DND-41 (cell line): ENCODE data around the gene DNAH8.

Experiments used
- ATAC-seq: fragments of 200-7000 bp; cut with Tn5 transposase; 3 replicates; pipeline ENCODE4 v1.9.1; 2021; ENCODE audit warnings: low read depth; ENCODE audit not compliant: insufficient read depth
- DNase-seq: peaks from one replicate; pipeline ENCODE4 v3.0.0-alpha.2; 2020
- H2AFZ ChIP-seq: 2 replicates; pipeline ENCODE4 v1.6.0; 2012; ENCODE audit warnings: low read depth, low read length
- H3K27ac ChIP-seq: 2 replicates; pipeline ENCODE4 v1.5.1; 2012; ENCODE audit warnings: low read length, inconsistent platforms
- H3K27me3 ChIP-seq: fragments of 200-600 bp; sonication (generic); 2 replicates; pipeline ENCODE4 v1.6.0; 2012; ENCODE audit warnings: low read length, mild to moderate bottlenecking, inconsistent platforms; ENCODE audit not compliant: insufficient read depth, poor library complexity
- H3K36me3 ChIP-seq: 2 replicates; pipeline ENCODE4 v1.5.1; 2012; ENCODE audit warnings: low read length, inconsistent platforms; ENCODE audit not compliant: insufficient read depth
- H3K4me1 ChIP-seq: 2 replicates; pipeline ENCODE4 v1.5.1; 2012; ENCODE audit warnings: mild to moderate bottlenecking, low read length; ENCODE audit not compliant: insufficient read depth
- H3K4me2 ChIP-seq: 2 replicates; pipeline ENCODE4 v1.6.0; 2012; ENCODE audit warnings: mild to moderate bottlenecking, moderate library complexity, low read length, inconsistent platforms; ENCODE audit not compliant: insufficient read depth
- H3K4me3 ChIP-seq, 2 experiments: fragments of 200-600 bp in 1 of 2; shearing (Covaris generic) in 1 of 2; 2 replicates each; pipeline ENCODE4 v1.5.1; 2012 to 2016; ENCODE audit warnings: inconsistent platforms in 2 of 2, low read length in 2 of 2, mild to moderate bottlenecking in 2 of 2, low read depth in 1 of 2, moderate library complexity in 1 of 2
- H3K79me2 ChIP-seq: 2 replicates; pipeline ENCODE4 v1.6.0; 2012; ENCODE audit warnings: low read length, inconsistent platforms; ENCODE audit not compliant: insufficient read depth
- H3K9ac ChIP-seq: 2 replicates; pipeline ENCODE4 v1.6.0; 2012; ENCODE audit warnings: low read depth, mild to moderate bottlenecking, inconsistent platforms, low read length, moderate library complexity
- H3K9me3 ChIP-seq: 2 replicates; pipeline ENCODE4 v1.5.1; 2012; ENCODE audit warnings: low read length, moderate library complexity, mild to moderate bottlenecking, inconsistent platforms; ENCODE audit not compliant: insufficient read depth, severe bottlenecking
- H4K20me1 ChIP-seq: 2 replicates; pipeline ENCODE4 v1.6.0; 2012; ENCODE audit warnings: low read length; ENCODE audit not compliant: insufficient read depth
- EZH2 ChIP-seq: IDR thresholded peaks from 3 replicates; pipeline ENCODE4 v1.6.1; 2012; ENCODE audit warnings: borderline replicate concordance, low read depth, mild to moderate bottlenecking, moderate library complexity, low read length, inconsistent platforms; ENCODE audit not compliant: severe bottlenecking
- TF ChIP-seq, protein P1 (sequence below): IDR thresholded peaks from 2 replicates; pipeline ENCODE4 v1.5.1; 2012; ENCODE audit warnings: borderline replicate concordance, low read length, moderate library complexity, mild to moderate bottlenecking; ENCODE audit not compliant: poor library complexity, severe bottlenecking; ENCODE audit errors: extremely low read depth

DNAH8 gene

DNA sequence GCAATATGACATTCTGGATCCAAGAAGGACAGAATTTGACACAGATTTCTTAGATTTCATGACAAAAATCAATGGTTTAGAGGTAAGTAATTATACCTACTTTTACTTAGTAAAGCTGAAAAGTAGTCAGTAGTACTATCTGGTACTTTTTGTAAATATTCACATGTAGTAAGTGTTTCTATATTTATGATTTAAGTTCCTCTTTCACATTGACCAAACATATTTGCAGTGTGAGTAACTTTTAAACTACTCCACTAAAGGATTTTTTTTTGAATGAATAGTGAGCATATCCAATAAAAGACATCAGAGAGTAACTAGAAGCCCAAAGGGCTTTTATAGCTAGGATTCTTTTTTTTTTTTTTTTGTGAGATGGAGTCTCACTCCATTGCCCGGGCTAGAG, 60.8 kb downstream of the DNAH8 start:
- H3K27ac ChIP-seq = no peak overlapping the region
- no peaks in the 10 kb centered on the region for H3K79me2 ChIP-seq
- H3K9me3 ChIP-seq = no peaks in the 10 kb centered on the region
- H3K27me3 ChIP-seq = peaks cover 11% of the 10 kb centered on the region
- ATAC-seq (no peak), DNase-seq (no peak)
- no peak overlapping the region for H2AFZ ChIP-seq
- no peaks in the 10 kb centered on the region for H4K20me1 ChIP-seq
- H3K36me3 ChIP-seq = no peaks in the 10 kb centered on the region
- TF ChIP-seq, protein P1, sequence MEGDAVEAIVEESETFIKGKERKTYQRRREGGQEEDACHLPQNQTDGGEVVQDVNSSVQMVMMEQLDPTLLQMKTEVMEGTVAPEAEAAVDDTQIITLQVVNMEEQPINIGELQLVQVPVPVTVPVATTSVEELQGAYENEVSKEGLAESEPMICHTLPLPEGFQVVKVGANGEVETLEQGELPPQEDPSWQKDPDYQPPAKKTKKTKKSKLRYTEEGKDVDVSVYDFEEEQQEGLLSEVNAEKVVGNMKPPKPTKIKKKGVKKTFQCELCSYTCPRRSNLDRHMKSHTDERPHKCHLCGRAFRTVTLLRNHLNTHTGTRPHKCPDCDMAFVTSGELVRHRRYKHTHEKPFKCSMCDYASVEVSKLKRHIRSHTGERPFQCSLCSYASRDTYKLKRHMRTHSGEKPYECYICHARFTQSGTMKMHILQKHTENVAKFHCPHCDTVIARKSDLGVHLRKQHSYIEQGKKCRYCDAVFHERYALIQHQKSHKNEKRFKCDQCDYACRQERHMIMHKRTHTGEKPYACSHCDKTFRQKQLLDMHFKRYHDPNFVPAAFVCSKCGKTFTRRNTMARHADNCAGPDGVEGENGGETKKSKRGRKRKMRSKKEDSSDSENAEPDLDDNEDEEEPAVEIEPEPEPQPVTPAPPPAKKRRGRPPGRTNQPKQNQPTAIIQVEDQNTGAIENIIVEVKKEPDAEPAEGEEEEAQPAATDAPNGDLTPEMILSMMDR = no peak
- TF ChIP-seq EZH2 = no peak
- H3K9ac ChIP-seq = no peak overlapping the region
- H3K4me3 ChIP-seq = no peak overlapping the region
- H3K4me1 ChIP-seq = no peaks in the 10 kb centered on the region
- no peak overlapping the region for H3K4me2 ChIP-seq

DNA sequence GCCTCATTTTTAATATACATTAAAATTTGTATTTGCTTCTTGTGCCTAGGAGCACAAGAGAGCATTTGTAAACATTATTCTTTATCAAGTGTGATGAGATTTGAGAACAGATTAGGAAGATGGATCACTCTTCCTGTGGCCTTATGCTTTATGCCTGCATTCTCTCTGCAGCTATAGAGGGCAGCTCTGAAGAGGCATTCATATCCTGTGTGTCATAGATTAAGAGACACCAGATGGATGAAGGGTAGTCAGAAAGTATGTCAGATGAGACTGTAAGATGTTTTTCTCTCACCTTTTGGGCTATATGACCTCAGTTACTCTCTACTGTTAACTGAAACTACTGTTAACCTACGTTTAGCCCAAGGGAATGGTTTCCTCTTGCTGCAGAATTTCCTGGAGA, 61.4 kb downstream of the DNAH8 start:
- H3K4me1 ChIP-seq = no peaks in the 10 kb centered on the region
- H3K4me2 ChIP-seq = no peak overlapping the region
- no peak overlapping the region for H3K9ac ChIP-seq
- H3K27ac ChIP-seq = no peak overlapping the region
- TF ChIP-seq, protein P1 = no peak
- no peak for TF ChIP-seq EZH2
- H3K79me2 ChIP-seq = no peaks in the 10 kb centered on the region
- H3K4me3 ChIP-seq = no peak overlapping the region
- ATAC-seq (no peak), DNase-seq (no peak)
- H3K9me3 ChIP-seq = no peaks in the 10 kb centered on the region
- peaks cover 10% of the 10 kb centered on the region for H3K27me3 ChIP-seq
- no peak overlapping the region for H2AFZ ChIP-seq
- H4K20me1 ChIP-seq = no peaks in the 10 kb centered on the region
- no peaks in the 10 kb centered on the region for H3K36me3 ChIP-seq

DNA sequence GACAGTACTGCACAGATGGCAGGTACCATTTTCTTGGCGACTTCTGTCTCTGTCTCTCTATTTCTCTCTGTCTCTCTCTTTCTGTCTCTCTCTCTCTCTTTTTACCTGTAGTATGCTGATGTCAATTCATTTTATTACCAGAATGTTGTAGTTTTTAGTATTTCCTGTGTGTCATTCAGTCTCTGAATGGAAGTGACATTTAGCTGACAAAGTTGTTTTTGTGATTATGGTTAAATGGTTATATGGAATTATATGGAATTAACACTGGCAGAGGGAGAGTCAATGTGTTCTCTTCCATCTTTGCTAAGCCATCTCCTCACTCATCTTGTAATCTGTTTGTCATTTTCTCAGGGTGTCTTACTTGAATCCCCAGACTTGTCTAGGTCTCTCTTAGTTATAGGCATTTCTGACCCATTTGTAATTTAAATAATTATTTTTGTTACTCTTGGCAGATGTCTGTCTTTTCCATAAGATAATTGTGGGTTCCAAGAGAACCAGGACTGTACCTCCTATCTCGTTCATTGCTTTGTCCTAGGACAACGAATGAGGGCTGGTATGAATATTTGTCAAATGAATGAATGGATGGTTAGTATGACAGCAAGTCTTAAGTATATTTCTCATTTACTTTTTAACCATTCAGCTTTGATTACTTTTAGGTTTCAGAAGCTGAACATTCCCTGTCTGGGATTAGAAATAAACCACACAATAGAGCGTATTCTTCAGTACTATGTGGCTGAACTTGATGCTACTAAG, 64.4 kb downstream of the DNAH8 start:
- no peak overlapping the region for H3K9ac ChIP-seq
- H3K79me2 ChIP-seq = no peaks in the 10 kb centered on the region
- DNase-seq = no peak
- no peak overlapping the region for H3K27ac ChIP-seq
- ATAC-seq = no peak
- no peaks in the 10 kb centered on the region for H4K20me1 ChIP-seq
- H2AFZ ChIP-seq = no peak overlapping the region
- H3K4me2 ChIP-seq = no peak overlapping the region
- no peaks in the 10 kb centered on the region for H3K4me1 ChIP-seq
- no peaks in the 10 kb centered on the region for H3K36me3 ChIP-seq
- H3K9me3 ChIP-seq = no peaks in the 10 kb centered on the region
- H3K27me3 ChIP-seq = peaks cover 22% of the 10 kb centered on the region
- no peak overlapping the region for H3K4me3 ChIP-seq
- TF ChIP-seq, protein P1 = no peak
- TF ChIP-seq EZH2 = no peak

DNA sequence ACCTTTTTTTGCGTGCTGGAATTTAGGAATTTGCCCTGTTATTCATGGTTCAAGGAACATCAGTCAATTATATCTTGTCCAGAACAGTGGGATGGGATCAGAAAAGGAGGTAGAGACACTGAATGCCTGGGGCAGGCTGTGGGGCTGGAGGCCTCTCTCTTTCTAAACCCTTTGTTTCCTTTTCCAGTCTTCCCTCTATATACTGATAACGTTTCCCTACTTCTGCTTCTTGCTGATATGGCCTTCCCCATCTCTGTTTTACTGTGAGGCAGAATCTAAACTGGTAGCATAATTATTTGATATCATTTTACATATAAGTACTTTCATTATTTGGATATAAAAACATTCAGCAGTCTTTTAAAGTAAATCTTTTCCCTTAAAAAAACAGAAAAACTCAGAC, 67.5 kb downstream of the DNAH8 start:
- Histone ChIP-seq H4K20me1 (no peaks in the 10 kb centered on the region), H3K36me3 (no peaks in the 10 kb centered on the region), H2AFZ (no peak overlapping the region), H3K4me1 (no peaks in the 10 kb centered on the region), H3K27me3 (peaks cover 26% of the 10 kb centered on the region), H3K27ac (no peak overlapping the region), H3K4me3 (no peak overlapping the region), H3K9me3 (no peaks in the 10 kb centered on the region), H3K9ac (no peak overlapping the region), H3K79me2 (no peaks in the 10 kb centered on the region), H3K4me2 (no peak overlapping the region)
- no peak for DNase-seq
- TF ChIP-seq, protein P1 = no peak
- TF ChIP-seq EZH2 = no peak
- ATAC-seq = no peak
